Putamen (tissue), 1 donor: ENCODE measurements around the gene XBP1.
"Not testable (repeated sequence)": the region's sequence is repeated elsewhere in the genome, so short reads cannot be mapped to it uniquely, and the experiment has no call there.

Experiments
- DNase-seq: peaks from one replicate; pipeline ENCODE4 v3.0.0-alpha.2; 2016; ENCODE audit warnings: low spot score

XBP1 gene

GRCh38 chr22:28792491-28793383 is 7.6 kb downstream of the XBP1 start:
- DNase-seq = no peak

GRCh38 chr22:28791841-28792490 is 8.4 kb downstream of the XBP1 start:
- no peak for DNase-seq

GRCh38 chr22:28791124-28791523 is 9.2 kb downstream of the XBP1 start:
- DNase-seq = no peak

GRCh38 chr22:28788601-28789000 is 11.8 kb downstream of the XBP1 start:
- no peak for DNase-seq

DNA sequence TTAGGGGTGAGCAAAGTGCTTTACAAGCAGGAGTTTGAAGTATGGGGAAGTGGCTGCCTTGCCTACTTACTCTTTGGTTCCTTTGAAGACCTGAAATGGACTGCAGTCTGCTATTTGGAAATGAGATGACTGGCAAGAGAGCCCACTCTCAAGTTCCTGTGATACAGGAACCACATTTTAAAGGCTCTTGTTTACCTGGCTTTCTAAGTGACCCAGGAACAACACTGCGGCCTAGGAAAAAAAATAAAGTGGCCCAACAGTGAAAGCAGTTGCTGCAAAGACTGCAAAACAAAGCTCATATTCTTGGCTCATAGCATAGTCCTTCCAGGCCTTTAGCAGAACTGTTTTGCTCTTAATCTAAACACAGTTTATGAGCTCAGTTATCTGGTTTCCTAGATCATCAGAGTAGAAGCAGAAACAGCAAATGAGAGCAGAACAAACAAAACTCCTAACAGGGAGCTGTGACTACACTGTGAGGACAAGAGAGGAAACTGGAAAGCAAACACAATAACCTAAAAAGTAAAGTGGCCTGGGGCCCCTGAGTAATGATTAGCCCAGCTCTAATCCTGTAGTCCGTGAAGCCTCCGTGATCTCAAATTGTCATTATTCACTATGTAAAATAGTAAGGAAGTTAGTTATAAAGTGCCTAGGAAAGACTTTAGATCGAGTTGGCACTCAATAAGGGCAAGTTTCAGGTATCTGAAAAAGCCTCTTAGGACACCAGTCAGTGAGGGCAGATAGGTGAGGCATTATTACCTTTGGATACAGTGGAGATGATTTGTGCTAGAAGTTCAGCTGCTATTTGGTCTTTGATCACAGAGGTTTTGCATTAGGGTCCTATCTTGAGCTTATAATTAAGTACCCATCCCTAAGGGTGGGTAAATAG is 16.3 kb downstream of the XBP1 start:
- DNase-seq = no peak

GRCh38 chr22:28780296-28780695 is 20.1 kb downstream of the XBP1 start:
- DNase-seq = no peak

DNA sequence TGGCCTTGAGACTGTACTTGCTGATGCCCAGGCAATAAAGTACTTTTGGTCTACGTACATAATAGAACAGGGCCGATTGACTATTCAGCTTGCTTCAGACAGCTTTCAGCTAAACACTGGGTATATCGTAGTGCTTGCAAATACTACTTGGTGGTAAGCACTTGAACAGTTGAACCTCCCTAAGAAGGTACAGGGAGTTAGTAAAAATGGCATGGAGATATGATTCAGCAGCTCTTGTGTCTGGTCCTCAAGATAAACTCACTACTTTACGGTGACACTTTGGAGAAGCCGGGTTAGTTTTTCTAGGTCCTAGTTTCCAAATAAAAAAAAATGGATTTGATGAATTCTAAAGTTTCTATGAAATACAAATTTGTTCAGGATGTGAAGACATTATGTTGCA is 20.5 kb downstream of the XBP1 start:
- no peak for DNase-seq

DNA sequence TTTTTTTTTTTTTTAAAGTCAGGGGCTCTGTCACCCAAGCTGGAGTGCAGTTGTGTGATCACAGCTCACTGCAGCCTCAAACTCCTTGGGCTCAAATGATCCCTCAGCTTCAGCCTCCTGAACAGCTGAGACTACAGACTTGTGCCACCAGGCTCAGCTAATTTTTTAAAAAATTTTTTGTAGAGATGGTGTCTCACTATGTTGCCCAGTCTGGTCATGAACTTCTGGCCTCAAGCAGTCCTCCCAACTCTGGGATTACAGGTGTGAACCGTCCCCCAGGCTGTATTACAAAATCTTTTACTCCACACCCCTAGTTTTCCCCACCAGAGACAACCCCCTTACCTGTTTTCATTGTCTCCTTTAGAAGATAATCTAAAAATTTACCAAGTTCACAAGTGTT is 26.0 kb downstream of the XBP1 start:
- DNase-seq = no peak

DNA sequence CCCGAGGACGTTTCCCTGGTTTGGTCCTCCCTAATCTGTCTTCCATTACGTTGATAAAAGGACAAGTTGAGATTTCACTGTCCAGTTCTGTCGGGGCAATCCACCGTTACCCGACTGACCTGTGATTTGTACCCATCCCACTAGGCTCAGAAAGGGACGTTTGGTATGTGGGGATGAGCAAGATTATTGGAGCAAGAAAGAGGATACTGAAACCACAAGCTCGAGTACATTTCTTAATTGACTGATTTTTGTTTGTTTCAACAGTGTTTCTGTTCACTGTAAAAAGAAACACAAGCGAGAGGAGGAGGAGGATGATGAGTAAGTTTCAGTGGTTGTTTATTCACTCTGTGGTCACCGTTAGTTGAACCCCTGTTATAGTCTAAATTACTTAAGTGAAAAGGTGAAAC is 26.9 kb downstream of the XBP1 start:
- no peak for DNase-seq

GRCh38 chr22:28772633-28773460 is 27.5 kb downstream of the XBP1 start, which contains the start of gene CCDC117:
CCDC117 (plus strand) TSS chr22:28772695; CDS start chr22:28772850, 155 bp downstream.
- DNase-seq = peak; percentile 96

DNA sequence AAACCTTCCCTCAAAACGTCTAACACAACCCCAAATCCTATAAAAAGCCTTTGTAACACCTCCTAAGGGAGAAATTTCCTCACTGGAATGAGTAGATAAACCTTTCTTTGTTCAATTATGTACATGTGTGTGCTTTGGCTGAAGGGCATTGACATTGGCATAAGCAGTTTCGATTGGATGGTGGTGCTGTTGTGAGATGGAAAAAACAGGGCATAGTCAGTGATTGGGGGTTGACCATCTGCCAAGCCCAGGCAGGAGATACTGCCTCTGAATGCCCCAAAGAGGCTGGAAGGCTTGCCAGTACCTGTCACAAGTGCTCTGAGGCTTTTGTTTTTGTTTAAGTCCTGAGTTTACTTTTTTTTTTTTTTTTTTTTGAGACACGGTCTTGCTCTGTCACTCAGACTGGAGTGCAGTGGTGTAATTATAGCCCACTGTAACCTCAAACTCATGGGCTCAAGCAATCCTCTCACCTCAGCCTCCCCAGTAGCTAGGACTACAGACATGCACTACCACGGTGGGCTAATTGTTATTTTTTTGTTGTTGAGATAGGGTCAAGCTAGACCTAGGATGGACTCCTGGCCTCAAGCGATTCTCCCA is 29.1 kb downstream of the XBP1 start:
- no peak for DNase-seq

GRCh38 chr22:28769394-28770085 is 30.8 kb downstream of the XBP1 start:
- DNase-seq = no peak

- DNase-seq = no peak
Measured at GRCh38 chr22:28768701-28769393, 31.5 kb downstream of the XBP1 start.

- DNase-seq = no peak
Measured at GRCh38 chr22:28766628-28767027, 33.7 kb downstream of the XBP1 start.

DNA sequence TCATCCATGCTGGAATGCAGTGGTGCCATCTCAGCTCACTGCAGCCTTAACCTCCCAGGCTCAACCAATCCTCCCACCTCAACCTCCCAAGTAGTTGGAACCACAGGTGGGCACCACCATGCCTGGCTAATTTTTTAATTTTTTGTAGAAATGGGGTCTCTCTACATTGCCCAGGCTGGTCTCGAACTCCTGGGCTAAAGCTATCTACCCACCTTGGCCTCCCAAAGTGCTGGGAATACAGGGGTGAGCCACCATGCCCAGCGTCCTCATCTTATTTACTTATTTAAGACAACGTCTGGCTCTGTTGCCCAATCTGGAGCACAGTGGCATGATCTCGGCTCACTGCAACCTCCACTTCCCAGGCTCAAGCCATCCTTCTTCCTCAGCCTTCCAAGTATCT is 38.4 kb downstream of the XBP1 start:
- not testable (repeated sequence) for DNase-seq

- DNase-seq = no peak
Measured at GRCh38 chr22:28761449-28761755, 39.0 kb downstream of the XBP1 start.

- DNase-seq = peak; percentile 57
Measured at GRCh38 chr22:28759861-28760560, 40.4 kb downstream of the XBP1 start.

DNA sequence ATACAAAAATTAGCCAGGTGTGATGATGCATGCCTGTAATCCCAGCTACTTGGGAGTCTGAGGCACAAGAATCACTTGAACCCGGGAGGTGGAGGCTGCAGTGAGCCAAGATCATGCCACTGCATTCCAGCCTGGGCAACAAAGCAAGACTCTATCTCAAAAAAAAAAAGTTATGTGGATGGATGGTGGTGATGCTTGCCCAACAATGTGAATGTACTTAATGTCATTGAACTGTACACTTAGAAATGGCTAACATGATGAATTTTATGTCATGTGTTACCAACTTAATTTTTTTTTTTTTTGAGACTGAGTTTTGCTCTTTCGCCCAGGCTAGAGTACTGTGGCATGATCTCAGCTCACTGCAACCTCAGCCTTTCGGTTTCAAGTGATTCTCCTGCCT is 45.9 kb downstream of the XBP1 start:
- not testable (repeated sequence) for DNase-seq

DNA sequence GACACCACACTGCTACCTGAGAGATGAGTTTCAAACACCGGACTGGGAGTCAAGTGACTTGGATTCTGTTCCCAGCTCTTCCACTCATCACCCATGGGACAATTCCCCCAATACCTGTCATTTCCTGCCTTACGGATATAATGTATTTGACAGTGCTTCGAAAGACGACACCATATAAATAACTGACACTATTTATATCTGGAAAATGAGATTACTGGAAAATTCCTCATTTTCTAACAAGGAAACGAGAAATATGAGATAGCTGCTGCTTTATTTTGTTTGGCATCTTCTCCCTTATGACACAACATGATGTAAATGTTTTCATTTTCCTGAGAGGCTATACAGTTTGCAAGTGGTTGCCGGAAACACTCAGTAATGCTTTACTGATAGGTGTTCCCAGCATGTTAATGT is 49.9 kb downstream of the XBP1 start:
- no peak for DNase-seq
